ENCODE measurements around the gene SMYD1. TPM values are rescaled to one million over a fixed set of nuclear protein-coding genes. Genes with fewer than 3 reads are reported as not detected.

The SMYD1 gene
- total RNA-seq, 1 experiment from 2014 or later = not detected

DNA sequence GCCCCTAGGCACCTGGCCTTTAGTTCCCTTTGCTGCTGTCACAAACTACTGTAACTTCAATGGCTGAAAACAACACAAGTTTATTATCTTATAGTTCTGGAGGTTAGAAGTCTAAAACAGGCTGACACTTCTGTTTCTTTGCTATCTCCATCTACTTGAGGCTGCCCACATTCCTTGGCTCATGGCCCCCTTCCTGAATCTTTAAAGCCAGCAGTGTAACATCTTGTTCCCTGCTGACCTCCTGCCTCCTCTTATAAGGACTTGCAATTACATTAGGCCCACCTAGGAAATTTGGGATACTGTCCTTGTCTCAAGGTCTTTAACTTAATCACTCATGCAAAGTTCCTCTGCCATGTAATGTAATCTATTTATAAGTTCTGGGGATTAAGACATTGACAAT, 6.5 kb downstream of the SMYD1 start:
- DNase-seq = no peak
- H3K27me3 Mint-ChIP-seq (ENCODE audit: unreplicated experiment) = no peaks in the 10 kb centered on the region
- intact Hi-C loops (cut with micrococcal nuclease; ENCODE audit: unreplicated experiment) = no loop called here
- H3K9me3 Mint-ChIP-seq (ENCODE audit: low read depth, unreplicated experiment) = no peaks in the 10 kb centered on the region
- BruUV-seq (replicated peaks) = no TSS peak
- H3K27ac Mint-ChIP-seq (ENCODE audit: unreplicated experiment) = peak overlapping the region; percentile 58
- CTCF ChIA-PET = interaction anchor here (0.6 to 1.1 kb wide), 2 partner anchors 14 to 278 kb away, joined by 3 to 4 read pairs; no protein-coding TSS in a partner anchor
- no peak overlapping the region for H3K4me3 Mint-ChIP-seq (ENCODE audit: low read depth, unreplicated experiment)
- peaks cover 7% of the 10 kb centered on the region for H3K36me3 Mint-ChIP-seq (ENCODE audit: insufficient read depth, unreplicated experiment)
- TF ChIP-seq, protein P1, sequence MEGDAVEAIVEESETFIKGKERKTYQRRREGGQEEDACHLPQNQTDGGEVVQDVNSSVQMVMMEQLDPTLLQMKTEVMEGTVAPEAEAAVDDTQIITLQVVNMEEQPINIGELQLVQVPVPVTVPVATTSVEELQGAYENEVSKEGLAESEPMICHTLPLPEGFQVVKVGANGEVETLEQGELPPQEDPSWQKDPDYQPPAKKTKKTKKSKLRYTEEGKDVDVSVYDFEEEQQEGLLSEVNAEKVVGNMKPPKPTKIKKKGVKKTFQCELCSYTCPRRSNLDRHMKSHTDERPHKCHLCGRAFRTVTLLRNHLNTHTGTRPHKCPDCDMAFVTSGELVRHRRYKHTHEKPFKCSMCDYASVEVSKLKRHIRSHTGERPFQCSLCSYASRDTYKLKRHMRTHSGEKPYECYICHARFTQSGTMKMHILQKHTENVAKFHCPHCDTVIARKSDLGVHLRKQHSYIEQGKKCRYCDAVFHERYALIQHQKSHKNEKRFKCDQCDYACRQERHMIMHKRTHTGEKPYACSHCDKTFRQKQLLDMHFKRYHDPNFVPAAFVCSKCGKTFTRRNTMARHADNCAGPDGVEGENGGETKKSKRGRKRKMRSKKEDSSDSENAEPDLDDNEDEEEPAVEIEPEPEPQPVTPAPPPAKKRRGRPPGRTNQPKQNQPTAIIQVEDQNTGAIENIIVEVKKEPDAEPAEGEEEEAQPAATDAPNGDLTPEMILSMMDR (IDR thresholded peaks at IDR 0.05; ENCODE audit: unreplicated experiment) = no peak
- H3K4me1 Mint-ChIP-seq (ENCODE audit: low read depth, unreplicated experiment) = peaks cover 21% of the 10 kb centered on the region

DNA sequence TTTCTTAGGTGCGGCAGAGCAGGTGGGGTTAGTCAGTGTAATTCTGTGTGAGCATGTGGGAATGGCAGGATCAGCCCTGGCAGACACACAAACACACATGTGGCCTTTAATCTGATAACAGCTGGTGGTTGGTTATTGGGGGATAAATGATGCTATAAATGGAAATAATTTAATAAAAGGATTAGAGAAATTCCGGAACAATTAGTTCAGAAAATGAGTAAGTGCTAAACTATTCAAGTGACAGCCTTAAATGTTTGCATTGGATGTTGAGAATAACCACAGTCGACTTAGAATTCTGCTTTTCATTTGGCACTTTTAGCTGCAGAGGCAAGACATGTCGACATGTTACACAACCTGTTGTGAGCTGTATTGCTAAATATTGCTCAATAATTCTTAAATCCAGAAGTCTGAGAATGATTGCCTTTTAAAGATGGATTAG, 7.2 kb downstream of the SMYD1 start:
- no peaks in the 10 kb centered on the region for H3K27me3 Mint-ChIP-seq (ENCODE audit: unreplicated experiment)
- peaks cover 21% of the 10 kb centered on the region for H3K4me1 Mint-ChIP-seq (ENCODE audit: low read depth, unreplicated experiment)
- no peak overlapping the region for H3K4me3 Mint-ChIP-seq (ENCODE audit: low read depth, unreplicated experiment)
- TF ChIP-seq, protein P1 (IDR thresholded peaks at IDR 0.05; ENCODE audit: unreplicated experiment) = no peak
- no TSS peak for BruUV-seq (replicated peaks)
- CTCF ChIA-PET = interaction anchor here (0.6 to 1.1 kb wide), 5 partner anchors 15 to 1287 kb away, joined by 3 to 6 read pairs (median 4); no protein-coding TSS in a partner anchor
- H3K27ac Mint-ChIP-seq (ENCODE audit: unreplicated experiment) = peak overlapping the region; percentile 58
- no peak for DNase-seq
- H3K9me3 Mint-ChIP-seq (ENCODE audit: low read depth, unreplicated experiment) = no peaks in the 10 kb centered on the region
- H3K36me3 Mint-ChIP-seq (ENCODE audit: insufficient read depth, unreplicated experiment) = peaks cover 7% of the 10 kb centered on the region
- intact Hi-C loops (cut with micrococcal nuclease; ENCODE audit: unreplicated experiment) = no loop called here

DNA sequence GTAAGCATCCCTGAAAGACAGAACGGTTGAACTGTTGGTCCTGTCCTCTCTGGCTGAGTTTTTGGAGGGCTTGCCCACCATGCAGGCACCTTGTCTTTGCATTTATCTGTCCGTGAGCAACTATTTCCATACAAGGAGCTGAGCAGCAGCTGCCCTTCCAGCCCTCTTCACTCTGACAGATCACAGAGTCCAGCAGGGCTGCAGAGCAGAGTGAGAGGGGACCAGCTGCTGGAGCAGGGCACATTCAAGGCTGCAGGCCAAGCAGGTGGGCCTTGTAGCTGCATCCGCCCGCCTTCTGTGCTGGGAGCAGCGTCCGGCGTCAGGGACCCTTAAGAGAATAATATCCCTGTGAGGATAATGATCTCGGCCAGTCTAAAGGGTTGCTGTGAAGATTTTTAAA, 9.5 kb downstream of the SMYD1 start:
- TF ChIP-seq, protein P1 (IDR thresholded peaks at IDR 0.05; ENCODE audit: unreplicated experiment) = no peak
- Mint-ChIP-seq H3K27me3 (ENCODE audit: unreplicated experiment) (no peaks in the 10 kb centered on the region), H3K4me3 (ENCODE audit: low read depth, unreplicated experiment) (no peak overlapping the region), H3K9me3 (ENCODE audit: low read depth, unreplicated experiment) (no peaks in the 10 kb centered on the region), H3K4me1 (ENCODE audit: low read depth, unreplicated experiment) (peaks cover 26% of the 10 kb centered on the region), H3K27ac (ENCODE audit: unreplicated experiment) (no peak overlapping the region), H3K36me3 (ENCODE audit: insufficient read depth, unreplicated experiment) (peaks cover 7% of the 10 kb centered on the region)
- BruUV-seq (replicated peaks) = no TSS peak
- CTCF ChIA-PET = interaction anchor here (0.7 kb wide), 1 partner anchor 69 kb away, joined by 4 read pairs; no protein-coding TSS in a partner anchor
- DNase-seq = no peak
- intact Hi-C loops (cut with micrococcal nuclease; ENCODE audit: unreplicated experiment) = no loop called here

- H3K4me1 Mint-ChIP-seq (ENCODE audit: low read depth, unreplicated experiment) = peaks cover 40% of the 10 kb centered on the region
These were observed 11.1 kb downstream of the SMYD1 start for GRCh38 chr2:88078643-88079172.

More at GRCh38 chr2:88078643-88079172, 11.1 kb downstream of the SMYD1 start:
- intact Hi-C loops (cut with micrococcal nuclease; ENCODE audit: unreplicated experiment) = no loop called here
- CTCF ChIA-PET = interaction anchor here (0.7 to 1.2 kb wide), 2 partner anchors 19 to 78 kb away, joined by 4 to 7 read pairs; no protein-coding TSS in a partner anchor
- H3K36me3 Mint-ChIP-seq (ENCODE audit: insufficient read depth, unreplicated experiment) = peaks cover 7% of the 10 kb centered on the region
- no peak overlapping the region for H3K4me3 Mint-ChIP-seq (ENCODE audit: low read depth, unreplicated experiment)
- H3K9me3 Mint-ChIP-seq (ENCODE audit: low read depth, unreplicated experiment) = no peaks in the 10 kb centered on the region
- BruUV-seq (replicated peaks) = no TSS peak
- DNase-seq = no peak
- no peak overlapping the region for H3K27ac Mint-ChIP-seq (ENCODE audit: unreplicated experiment)
- H3K27me3 Mint-ChIP-seq (ENCODE audit: unreplicated experiment) = no peaks in the 10 kb centered on the region
- TF ChIP-seq, protein P1 (IDR thresholded peaks at IDR 0.05; ENCODE audit: unreplicated experiment) = no peak
